ENCODE measurements around the gene CBX6. TPM values are rescaled to one million over a fixed set of nuclear protein-coding genes. Genes with fewer than 3 reads are reported as not detected.

Gene CBX6
- polyA plus RNA-seq, 1 donor (not counting 4 experiments of a cell fraction or from before 2014, with no cell fraction given) = 4.1 TPM

DNA sequence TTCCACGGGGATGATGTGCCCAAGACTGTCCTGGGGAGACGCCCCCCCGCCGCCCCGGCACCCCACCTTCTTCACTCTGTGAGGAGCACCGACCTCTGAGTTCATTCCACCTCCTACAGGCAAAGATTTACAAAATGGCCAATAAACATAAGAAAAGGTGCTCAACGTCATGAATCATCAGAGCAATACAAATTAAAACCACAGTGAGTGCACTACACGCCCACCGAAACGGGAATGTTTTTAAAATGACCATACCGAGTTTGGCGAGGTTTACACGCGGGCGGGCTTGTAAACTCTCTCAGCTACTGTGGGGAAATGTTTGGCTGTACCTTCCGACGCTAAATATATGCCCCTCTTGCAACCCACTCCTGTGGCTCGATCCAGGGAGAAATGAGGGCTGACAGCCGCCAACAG, 36.1 kb downstream of the CBX6 start:
- H3K9ac ChIP-seq (ENCODE audit: control insufficient read depth, extremely low read depth, insufficient read depth, low read length) = no peak overlapping the region
- H3K9me1 ChIP-seq (ENCODE audit: control insufficient read depth, extremely low read depth, insufficient read depth, low read length) = no peaks in the 10 kb centered on the region
- no peaks in the 10 kb centered on the region for H3K36me3 ChIP-seq (ENCODE audit: control insufficient read depth in 2 of 2, extremely low read depth in 1 of 2, insufficient read depth in 2 of 2, low read length in 2 of 2)
- H3K79me2 ChIP-seq (ENCODE audit: control insufficient read depth, insufficient read depth, low read length) = no peaks in the 10 kb centered on the region
- DNase-seq (ENCODE audit: low read depth, low spot score) (no peak), FAIRE-seq (no peak)
- H3K9me3 ChIP-seq (ENCODE audit: control insufficient read depth, low read depth, low read length) = no peaks in the 10 kb centered on the region
- peaks cover 22% of the 10 kb centered on the region for H3K27me3 ChIP-seq (ENCODE audit: control insufficient read depth, extremely low read depth, insufficient read depth, low read length)
- dilution Hi-C loops (cut with MboI; ENCODE audit: extremely low pct_ligation_motif_present, low sequenced_read_pairs) = no loop called here
- H4K20me1 ChIP-seq (ENCODE audit: control insufficient read depth, extremely low read depth, insufficient read depth, low read length) = peaks cover 3% of the 10 kb centered on the region
- no peak overlapping the region for H3K4me3 ChIP-seq (ENCODE audit: control insufficient read depth in 2 of 3, extremely low read depth in 1 of 3, insufficient read depth in 2 of 3, low read depth in 1 of 3, low read length in 3 of 3)
- H3K4me2 ChIP-seq (ENCODE audit: control insufficient read depth, extremely low read depth, insufficient read depth, low read depth, low read length) = no peak overlapping the region
- H3K27ac ChIP-seq (ENCODE audit: control insufficient read depth, insufficient read depth, low read length) = no peak overlapping the region
- no peak overlapping the region for H2AFZ ChIP-seq (ENCODE audit: control insufficient read depth, low read length)
- H3K4me1 ChIP-seq (ENCODE audit: control insufficient read depth, extremely low read depth, insufficient read depth, low read length) = no peaks in the 10 kb centered on the region
- TF ChIP-seq EZH2 (IDR thresholded peaks at IDR 0.05; ENCODE audit: low read length) (no peak), CTCF (optimal IDR thresholded peaks at IDR 0.05 in 1 of 3, IDR thresholded peaks at IDR 0.05 in 1 of 3, conservative IDR thresholded peaks at IDR 0.05 in 1 of 3; ENCODE audit: extremely low read depth in 1 of 3, insufficient read depth in 2 of 3, low read length in 3 of 3) (no peak)

DNA sequence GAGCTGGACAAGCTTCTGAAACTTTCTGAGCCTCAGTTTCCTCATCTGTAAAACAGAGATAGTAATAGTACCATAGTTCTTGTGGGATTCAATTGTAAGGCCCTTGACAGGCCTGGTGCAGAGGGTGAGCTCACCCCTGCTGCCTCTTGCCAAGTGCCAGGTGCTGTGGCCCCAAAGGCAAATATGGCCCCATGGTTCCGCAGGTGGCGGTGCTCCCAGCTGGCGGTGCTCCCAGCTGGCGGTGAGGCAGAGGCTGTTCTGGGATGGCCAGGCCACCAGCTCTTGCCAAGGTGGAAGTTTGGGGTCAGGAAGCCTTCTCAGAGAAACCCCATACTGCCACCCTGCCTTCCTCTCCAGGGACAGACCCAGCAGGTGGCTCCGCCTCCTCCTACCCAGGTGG, 37.0 kb downstream of the CBX6 start:
- FAIRE-seq (no peak), DNase-seq (ENCODE audit: low read depth, low spot score) (no peak)
- Histone ChIP-seq H3K4me3 (ENCODE audit: control insufficient read depth in 2 of 3, extremely low read depth in 1 of 3, insufficient read depth in 2 of 3, low read depth in 1 of 3, low read length in 3 of 3) (no peak overlapping the region), H3K4me2 (ENCODE audit: control insufficient read depth, extremely low read depth, insufficient read depth, low read depth, low read length) (no peak overlapping the region), H3K27ac (ENCODE audit: control insufficient read depth, insufficient read depth, low read length) (no peak overlapping the region), H3K9ac (ENCODE audit: control insufficient read depth, extremely low read depth, insufficient read depth, low read length) (no peak overlapping the region), H3K36me3 (ENCODE audit: control insufficient read depth in 2 of 2, extremely low read depth in 1 of 2, insufficient read depth in 2 of 2, low read length in 2 of 2) (no peaks in the 10 kb centered on the region), H3K79me2 (ENCODE audit: control insufficient read depth, insufficient read depth, low read length) (no peaks in the 10 kb centered on the region), H3K9me3 (ENCODE audit: control insufficient read depth, low read depth, low read length) (no peaks in the 10 kb centered on the region), H3K4me1 (ENCODE audit: control insufficient read depth, extremely low read depth, insufficient read depth, low read length) (no peaks in the 10 kb centered on the region), H2AFZ (ENCODE audit: control insufficient read depth, low read length) (no peak overlapping the region), H3K9me1 (ENCODE audit: control insufficient read depth, extremely low read depth, insufficient read depth, low read length) (no peaks in the 10 kb centered on the region), H3K27me3 (ENCODE audit: control insufficient read depth, extremely low read depth, insufficient read depth, low read length) (peaks cover 13% of the 10 kb centered on the region), H4K20me1 (ENCODE audit: control insufficient read depth, extremely low read depth, insufficient read depth, low read length) (peaks cover 1% of the 10 kb centered on the region)
- dilution Hi-C loops (cut with MboI; ENCODE audit: extremely low pct_ligation_motif_present, low sequenced_read_pairs) = no loop called here
- TF ChIP-seq CTCF (optimal IDR thresholded peaks at IDR 0.05 in 1 of 3, IDR thresholded peaks at IDR 0.05 in 1 of 3, conservative IDR thresholded peaks at IDR 0.05 in 1 of 3; ENCODE audit: extremely low read depth in 1 of 3, insufficient read depth in 2 of 3, low read length in 3 of 3) (no peak), EZH2 (IDR thresholded peaks at IDR 0.05; ENCODE audit: low read length) (no peak)
